Eye (tissue), 1 donor: ENCODE measurements around the gene TIPIN.
"Not testable (repeated sequence)": the region's sequence is repeated elsewhere in the genome, so short reads cannot be mapped to it uniquely, and the experiment has no call there.

Experiments used
- DNase-seq: peaks from one replicate; pipeline ENCODE4 v3.0.0-alpha.2; 2015

TIPIN gene

DNA sequence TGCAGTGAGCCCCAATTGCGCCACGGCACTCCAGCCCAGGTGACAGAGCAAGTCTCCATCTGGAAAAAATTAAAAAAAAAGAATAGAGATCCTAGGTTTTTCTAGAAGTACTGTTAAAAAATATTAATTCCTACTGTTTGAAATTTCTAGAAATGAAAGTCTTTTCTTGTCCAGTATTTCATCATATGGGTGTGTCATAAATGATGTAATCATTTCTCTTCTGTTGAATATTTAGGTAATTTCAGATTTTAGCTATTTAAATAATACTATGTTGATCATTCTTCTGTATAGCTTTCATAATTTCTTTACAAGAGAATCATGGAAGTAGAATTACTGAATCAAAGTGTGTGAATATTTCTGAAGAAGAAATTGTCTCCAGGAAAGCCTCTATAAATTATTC, 24.9 kb upstream of the TIPIN start:
- not testable (repeated sequence) for DNase-seq

DNA sequence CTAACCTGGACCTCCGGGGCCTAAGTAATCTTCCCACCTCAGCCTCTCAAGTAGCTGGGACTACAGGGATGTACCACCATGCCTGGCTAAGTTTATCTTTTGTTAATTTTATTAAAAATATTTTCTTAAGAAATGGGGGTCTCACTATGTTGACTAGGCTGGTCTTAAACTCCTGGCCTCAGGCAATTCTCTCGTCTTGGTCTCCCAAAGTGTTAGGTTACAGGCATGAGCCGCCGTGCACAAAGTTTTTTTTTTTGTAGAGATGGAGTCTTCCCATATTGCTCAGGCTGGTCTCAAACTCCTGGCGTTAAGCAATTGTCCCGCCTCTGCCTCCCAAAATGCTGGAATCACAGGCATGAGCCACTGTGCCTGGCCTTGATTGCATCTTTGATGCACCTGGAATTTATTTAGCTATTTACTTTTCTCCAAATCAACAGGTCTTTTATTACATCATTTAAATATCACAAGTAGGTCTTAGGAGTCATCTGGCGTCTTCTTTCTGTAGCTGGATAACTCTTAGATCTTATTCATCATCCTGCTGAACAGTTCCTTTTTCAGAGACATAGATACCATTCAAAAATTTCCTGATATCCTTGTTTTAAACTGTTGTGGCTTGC, 22.4 kb upstream of the TIPIN start:
- DNase-seq = no peak

DNA sequence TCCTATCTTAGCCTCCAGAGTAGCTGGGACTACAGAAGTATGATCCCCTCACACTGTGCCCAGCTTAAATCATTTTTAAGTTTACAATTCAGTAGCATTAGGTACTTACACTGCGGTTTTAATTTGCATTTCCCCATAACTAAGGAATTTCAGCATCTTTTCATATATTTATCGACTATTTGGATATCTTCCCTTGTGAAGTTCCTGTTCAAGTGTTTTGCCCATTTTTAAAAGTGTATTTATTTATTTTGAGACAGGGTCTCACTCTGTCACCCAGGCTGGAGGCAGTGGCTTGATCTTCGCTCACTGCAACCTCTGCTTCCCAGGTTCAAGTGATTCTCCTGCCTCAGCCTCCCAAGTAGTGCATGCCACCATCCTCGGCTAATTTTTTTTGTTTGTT, 17.7 kb upstream of the TIPIN start:
- DNase-seq = no peak

DNA sequence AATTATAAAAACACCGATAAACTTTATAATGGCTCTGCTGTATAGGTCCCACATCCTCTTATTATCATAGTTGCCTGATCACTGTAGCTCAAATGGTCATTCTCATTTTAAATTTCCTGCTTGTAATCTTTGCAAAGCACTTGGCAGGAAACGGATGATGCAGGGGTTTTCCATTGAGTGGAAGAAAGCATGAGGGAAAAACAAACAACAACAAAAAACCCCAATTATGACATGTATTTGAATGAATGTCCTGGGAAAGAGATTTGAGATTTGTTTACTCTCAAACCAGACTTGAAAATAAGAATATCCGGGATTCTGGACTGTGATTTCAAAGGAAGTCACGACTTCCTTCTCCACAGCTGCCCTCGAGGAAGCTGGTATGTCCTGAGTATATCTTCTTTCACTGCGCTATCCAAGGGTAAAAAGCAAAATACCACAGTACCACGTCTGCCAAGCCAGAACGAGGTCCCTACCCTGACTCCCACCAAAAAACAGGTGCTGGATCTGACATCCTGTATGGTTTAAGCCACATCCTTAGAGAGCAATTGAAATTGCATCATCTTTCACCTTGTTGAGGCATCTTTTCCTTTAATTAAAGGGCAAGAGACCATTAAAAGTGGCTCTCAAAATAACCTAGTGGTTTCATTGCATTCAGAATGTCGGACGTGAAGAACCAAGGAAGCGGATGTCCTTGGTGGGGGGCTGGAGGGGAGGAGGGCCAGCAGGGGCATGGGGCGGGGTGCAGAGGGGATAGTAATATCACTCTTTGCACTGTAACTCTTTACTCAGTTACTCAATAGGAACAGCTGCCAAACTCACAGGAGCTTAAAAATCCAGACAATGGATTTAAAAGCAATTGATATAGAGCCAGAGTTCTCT, 13.5 kb upstream of the TIPIN start:
- peak; percentile 9 for DNase-seq

DNA sequence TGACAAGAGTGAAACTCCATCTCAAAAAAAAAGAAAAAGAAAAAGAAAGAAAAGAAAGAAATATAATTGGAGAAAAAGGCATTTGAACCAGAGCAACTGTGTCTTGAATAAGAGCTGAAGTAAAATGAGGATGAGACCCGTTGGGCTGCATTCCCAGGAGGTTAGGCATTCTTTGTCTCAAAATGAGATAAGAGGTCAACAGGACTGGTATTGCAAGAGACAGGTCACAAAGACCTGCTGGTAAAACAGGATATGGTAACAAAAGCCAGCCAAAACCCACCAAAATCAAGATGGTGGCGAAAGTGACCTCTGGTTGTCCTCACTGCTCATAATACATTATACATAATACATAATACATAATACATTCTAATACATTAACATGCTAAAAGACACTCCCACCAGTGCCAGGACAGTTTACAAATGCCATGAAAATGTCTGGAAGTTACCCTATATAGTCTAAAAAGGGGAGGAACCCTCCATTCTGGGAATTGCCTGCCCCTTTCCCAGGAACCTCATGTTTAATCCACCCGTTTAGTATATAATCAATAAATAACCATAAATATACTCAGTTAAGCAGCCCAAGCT, 8.6 kb upstream of the TIPIN start:
- no peak for DNase-seq

DNA sequence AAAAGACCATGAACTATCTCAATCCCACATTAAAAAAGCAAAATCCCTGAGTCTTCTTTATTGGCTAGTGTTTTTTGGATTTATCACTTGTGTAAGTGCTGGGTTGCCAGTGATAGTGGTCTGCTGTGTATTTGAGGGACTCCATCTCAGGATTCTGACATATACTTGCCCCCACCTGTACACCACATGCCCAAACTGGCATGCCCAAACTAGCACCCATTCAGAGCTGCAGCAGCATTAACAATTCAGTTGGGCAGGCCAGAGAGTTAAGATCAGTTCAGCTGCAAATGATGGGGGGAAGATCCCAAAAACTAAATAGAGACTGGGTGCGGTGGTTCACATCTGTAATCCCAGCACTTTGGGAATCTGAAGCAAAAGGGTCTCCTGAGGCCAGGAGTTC, 6.3 kb upstream of the TIPIN start:
- DNase-seq = no peak

DNA sequence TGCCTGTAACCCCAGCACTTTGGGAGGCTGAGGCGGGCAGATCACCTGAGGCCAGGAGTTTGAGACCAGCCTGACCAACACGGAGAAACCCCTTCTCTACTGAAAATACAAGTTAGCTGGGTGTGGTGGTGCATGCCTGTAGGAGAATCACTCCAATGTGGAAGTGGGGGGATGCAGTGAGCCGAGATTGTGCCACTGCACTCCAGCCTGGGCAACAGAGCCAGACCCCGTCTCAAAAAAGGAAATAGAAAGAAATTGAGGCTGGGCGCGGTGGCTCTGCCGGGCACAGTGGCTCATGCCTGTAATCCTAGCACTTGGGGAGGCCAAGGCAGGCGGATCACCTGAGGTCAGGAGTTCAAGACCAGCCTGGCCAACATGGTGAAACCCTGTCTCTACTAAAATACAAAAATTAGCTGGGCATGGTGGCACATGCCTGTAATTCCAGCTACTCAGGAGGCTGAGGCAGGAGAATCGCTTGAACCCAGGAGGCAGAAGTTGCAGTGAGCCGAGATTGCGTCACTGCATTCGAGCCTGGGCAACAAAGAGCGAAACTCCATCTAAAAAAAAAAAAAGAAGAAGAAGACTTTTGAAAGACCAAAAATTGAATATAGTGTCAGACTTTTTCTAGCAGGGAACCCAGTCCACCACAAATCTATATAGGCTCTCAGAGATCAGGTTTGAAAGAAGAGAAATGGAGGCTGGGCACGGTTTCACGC, 5.4 kb upstream of the TIPIN start:
- not testable (repeated sequence) for DNase-seq

DNA sequence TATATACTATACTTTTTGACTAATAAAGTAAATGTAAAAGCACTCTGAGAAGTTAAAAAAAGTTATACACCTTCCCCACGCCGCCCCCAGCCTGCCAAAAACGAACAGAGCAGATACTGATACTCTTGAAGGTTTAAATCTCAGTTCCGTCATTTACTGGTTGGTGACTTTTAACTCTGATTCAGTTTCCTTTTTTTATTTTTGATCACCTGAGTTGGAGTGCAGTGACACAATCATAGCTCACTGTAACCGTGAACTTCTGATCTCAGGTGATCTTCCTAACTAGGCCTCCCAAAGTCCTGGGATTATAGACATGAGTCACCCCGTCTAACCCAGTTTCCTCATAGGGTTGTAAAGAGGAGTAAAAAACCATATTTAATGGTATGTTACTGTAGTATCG, 3.3 kb upstream of the TIPIN start:
- DNase-seq = no peak

DNA sequence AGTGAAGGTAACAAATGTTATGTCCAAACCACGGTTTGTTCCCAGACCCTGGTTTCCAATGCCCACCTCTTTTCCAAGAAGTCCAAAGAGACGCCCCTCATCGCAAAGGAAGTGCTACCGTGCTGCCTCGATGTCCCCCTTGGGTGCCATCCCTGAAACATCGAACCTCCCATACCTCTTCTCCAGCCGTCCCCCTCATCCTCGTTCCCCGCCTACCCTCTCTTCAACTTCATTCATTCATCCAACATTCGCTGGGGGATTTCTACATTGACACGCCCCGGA, 467 bp downstream of the TIPIN start:
- no peak for DNase-seq

DNA sequence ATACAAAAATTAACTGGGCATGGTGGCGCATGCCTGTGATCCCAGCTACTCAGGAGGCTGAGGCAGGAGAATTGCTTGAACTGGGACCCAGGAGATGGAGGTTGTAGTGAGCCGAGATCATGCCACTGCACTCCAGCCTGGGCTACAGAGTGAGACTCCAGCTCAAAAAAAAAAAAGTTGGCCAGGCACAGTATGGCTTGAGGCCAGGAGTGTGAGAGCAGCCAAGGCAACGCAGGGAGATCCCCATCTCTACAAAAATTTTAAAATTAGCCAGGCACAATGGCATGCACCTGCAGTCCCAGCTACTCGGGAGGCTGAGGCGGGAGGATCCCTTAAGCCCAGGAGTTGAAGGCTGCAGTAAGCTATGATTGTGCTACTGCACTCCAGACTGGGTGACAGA, 8.0 kb downstream of the TIPIN start:
- not testable (repeated sequence) for DNase-seq

DNA sequence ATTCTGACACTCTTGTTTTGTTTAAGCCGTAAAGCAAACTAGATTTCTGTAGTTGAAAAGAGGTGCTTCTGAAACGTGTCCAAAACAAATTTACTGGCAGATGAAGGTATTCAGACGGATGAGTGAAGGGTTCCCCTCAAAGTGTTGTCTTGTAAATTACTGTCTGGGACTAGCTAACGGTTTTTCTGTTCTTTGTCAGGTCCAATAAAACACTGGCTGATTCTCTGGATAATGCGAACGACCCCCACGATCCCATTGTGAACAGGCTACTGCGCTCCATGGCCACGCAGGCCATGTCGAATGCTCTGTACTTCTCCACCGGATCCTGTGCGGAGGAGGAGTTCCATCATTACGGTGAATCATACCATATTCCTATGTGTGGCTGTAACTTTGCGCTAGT, 27.7 kb downstream of the TIPIN start:
- DNase-seq = no peak

DNA sequence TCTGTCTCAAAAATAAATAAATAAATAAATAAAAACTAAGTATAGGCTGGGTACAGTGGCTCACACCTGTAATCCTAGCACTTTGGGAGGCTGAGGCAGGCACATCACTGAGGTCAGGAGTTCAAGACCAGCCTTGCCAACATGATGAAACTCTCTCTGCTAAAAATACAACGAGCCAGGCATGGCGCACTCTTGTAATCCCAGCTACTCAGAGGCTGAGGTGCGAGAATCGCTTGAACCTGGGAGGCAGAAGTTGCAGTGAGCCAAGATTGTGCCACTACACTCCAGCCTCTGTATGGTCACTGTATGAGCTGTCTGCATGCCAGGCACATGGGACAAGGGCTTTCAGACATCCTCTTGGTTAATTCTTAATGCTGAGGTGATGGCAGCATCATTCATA, 28.7 kb downstream of the TIPIN start:
- DNase-seq = no peak

DNA sequence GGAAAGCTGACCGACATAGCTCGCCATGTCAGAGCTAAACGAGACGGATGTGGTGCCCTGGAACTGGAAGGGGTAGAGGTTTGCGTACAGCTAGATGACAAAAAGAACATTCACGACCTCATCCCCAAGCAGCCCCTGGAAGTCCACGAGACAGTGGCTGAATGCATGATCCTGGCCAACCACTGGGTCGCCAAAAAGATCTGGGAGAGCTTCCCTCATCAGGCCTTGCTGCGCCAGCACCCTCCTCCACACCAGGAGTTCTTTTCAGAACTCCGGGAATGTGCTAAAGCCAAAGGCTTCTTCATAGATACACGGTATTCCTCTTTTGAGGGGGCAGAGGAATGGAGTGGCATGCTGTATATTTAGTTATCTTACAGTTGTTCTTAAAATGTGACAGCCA, 30.4 kb downstream of the TIPIN start:
- DNase-seq = no peak

DNA sequence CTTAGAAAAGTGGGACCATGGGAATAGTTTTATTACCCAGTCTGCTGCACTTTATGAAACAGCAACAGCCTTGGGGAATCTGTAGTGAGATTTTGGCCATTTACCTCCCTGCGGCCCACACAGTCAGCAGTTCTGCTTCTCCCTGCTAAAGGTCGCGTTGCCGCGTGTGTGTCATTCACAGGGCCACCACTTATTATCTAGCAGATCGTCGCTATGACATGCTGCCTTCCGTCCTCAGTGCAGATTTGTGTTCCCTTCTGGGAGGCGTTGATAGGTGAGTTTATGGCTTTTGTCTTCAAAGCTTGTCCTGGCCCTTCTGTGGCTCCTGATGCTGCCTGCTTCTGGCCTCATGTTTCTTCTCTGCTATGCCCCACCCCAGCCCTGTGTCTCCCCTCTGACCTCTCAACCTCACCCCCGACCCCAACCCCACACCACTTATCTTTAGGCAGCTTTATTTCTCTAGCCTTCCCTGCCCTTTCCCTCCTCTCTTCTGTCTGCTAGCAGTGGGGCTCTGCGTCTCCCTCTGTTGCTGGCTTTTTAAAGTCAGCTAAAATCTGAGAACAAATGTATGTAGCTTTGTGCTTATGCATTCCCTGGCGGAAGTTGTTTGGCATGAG, 33.1 kb downstream of the TIPIN start:
- DNase-seq = no peak

DNA sequence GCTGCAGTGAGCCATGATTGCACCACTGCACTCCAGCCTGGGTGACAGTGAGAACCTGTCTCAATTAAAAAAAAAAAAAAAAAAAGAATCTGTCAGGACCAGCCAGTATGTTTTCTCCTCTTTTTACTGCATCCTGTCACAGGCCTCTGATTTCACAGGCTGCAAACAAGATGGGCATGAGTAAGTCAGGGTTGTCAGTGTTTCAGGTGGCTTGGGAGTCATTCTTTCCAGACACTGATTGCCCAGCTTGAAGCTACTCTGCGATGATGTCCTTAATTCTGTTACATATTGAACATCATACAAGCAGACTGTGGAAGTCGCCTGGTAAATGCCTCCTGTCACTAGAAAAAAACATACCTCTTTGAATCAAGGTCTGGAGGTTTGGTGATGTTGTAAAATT, 44.3 kb downstream of the TIPIN start:
- no peak for DNase-seq

DNA sequence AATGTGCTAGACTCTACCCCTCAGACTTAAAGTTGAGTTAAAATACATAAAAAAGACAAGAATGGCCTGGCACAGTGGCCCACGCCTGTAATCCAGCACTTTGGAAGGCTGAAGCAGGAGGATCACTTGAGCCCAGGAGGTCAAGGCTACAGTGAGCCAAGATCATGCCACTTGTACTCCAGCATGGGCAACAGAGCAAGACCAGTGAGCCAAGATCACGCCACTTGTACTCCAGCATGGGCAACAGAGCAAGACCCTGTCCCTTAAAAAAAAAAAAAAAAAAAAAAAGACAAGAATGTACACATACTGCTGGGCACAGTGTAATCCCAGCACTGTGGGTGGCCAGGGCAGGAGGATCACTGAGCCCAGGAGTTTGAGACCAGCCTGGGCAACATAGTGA, 45.7 kb downstream of the TIPIN start:
- no peak for DNase-seq

DNA sequence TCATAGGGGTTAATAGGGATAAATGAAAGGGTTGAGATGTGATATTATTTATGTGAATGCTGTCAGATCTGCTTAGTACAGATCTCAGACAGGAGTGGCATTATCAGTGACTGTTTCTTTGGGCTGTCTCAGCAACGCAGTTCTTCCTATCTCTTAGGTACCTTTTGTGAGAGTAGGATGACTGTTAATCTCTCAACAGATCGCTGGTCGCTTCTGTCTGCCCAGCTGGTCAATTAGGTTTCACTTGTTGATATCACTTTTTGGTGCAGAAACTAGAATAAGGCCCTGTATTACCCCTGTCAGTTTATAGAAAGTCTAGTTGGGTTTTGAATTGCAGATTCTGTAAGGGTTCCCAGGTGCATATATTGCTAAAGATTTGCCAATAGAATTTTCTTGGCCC, 46.7 kb downstream of the TIPIN start:
- DNase-seq = no peak

DNA sequence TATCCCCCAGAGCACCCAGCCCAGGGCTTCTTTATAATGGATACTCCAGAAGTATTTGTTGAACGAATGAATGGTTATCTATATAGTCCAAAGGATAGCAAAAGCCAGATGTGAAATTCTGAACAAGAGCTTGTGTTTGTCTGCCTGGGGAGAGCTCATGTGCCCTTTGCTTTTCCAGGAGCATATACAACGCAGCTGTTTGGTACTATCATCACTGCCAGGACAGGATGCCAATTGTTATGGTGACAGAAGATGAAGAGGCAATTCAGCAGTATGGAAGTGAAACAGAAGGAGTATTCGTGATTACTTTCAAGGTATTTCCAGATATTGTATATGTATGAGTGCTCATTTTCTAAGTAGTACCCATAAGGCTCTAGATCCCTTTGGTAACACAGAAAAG, 48.0 kb downstream of the TIPIN start:
- no peak for DNase-seq

DNA sequence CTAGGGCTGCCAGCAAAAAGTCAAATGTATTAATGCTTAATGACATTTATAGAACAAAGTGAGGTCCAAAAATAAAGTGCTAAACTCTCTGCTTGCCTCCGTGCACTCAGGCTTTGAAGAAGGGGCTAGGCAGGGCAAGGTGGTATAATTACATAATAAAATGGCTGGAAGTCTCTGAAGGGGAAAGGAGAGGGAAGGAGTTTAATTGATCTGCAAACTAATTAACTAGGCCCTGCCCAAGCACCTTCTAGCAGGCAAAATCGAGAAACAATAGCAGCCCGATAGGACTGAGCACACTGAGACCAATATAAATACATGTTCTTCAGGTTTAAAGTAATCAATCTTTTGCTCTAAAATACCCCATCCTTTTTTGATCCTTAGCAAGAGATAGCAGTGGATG, 50.1 kb downstream of the TIPIN start:
- DNase-seq = no peak

DNA sequence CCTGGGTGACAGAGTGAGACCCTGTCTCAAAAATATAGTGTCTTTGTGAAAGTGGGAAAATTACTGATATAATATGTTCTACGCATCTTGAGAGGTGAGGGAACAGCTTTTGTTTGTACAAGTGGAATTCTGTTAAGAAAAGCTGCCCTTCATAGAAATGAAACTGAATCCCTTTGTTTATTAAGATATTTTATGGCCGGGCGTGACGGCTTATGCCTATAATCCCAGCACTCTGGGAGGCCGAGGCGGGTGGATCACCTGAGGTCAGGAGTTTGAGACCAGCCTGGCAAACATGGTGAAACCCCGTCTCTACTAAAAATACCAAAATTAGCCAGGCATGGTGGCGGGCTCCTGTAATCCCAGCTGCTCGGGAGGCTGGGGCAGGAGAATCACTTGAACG, 52.1 kb downstream of the TIPIN start:
- not testable (repeated sequence) for DNase-seq

DNA sequence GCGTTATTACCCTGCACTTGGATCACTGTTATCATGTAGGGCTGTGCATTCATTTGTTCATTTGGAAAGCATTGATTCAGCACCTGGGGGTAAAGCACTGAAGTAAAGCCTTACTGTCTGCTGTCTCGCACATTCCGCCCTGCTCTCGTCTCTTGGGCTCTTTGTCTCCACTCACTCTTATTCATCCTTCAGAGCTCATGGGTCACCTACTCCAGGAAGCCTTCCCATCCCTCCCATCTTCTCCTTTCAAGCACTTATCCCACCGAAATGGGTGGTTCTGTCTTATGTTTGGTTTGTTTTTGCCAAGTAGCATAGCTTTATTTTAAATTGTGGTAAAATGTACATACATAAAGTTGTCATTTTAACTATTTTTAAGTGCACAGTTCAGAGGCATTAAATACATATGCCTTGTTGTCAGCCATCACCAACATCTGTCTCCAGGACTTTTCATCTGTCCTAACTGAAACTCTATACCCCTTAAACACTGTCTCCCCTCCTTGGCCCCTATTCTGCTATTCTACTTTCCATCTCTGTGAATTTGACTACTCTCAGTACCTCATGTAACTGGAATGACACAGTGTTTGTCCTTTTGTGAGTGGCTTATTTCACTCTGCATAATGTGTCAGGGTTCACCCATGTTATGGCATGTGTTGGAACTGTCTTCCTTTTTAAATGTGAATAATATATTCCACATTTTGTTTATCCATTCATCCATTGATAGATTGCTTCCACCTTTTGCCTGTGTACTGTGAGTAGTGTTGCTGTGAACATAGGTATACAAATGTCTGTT, 53.8 kb downstream of the TIPIN start:
- no peak for DNase-seq

DNA sequence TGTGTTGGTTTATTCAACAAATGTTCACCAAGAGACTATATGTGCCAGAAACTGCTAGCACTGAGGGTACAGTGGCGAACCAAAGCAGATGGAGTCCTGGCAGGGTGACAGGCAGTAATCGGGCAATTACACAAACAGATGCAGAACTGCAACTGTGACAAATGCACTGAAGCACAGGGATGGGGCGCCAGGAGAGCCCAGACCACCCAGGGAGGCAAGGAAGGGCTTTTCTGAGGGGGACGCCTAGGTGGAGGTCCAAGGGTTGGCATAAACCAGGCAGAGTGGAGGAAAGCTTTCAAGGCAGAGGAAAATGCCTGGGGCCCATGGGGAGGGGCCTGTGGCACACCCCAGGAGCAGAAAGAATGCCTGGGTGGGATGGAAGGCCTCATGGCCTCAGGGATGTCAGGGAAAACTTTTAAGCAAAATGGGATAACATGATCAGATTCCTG, 57.7 kb downstream of the TIPIN start:
- DNase-seq = peak; percentile 76

DNA sequence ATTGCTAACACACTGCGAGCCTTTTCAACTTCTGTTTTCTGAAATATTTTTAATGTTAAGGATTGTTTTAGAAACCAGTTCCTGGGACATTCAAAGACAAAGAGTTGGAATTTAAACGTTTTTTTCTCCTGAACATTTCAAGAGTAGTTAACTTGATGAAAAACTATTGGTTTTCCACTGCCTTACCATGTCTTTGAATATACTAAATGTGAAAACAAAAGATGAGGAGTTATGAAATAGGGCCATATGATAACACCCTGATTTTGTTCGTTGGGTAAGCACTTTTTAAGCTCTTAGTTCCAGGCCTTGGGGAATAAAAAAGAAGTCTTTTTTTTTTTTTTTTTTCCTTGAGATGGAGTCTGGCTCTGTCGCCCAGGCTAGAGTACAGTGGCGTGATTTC, 60.3 kb downstream of the TIPIN start:
- DNase-seq = no peak
